ENCODE data around the gene TMEM255B. TPM values are rescaled to one million over a fixed set of nuclear protein-coding genes. Genes with fewer than 3 reads are reported as not detected.

Gene TMEM255B
- total RNA-seq, 1 donor from 2014 or later: 8.4 TPM

GRCh38 chr13:113861433-113862030 is 102.5 kb downstream of the TMEM255B start:
- H3K4me3 Mint-ChIP-seq (ENCODE audit: unreplicated experiment): peak overlapping the region; percentile 96
- Histone ChIP-seq H3K79me2 (ENCODE audit: insufficient read depth, low read length) (peaks cover 77% of the 10 kb centered on the region), H3K9me3 (ENCODE audit: insufficient read depth, low read depth, low read length) (no peaks in the 10 kb centered on the region), H2AFZ (ENCODE audit: low read depth, low read length) (no peak overlapping the region), H3K4me2 (ENCODE audit: low read length) (peak overlapping the region; percentile 90), H3K27ac (ENCODE audit: low read depth, low read length) (no peak overlapping the region), H3K4me3 (ENCODE audit: insufficient read depth, low read depth, low read length) (no peak overlapping the region), H3K9ac (ENCODE audit: low read length) (no peak overlapping the region), H3K27me3 (ENCODE audit: insufficient read depth, low read length) (no peaks in the 10 kb centered on the region), H3K4me1 (ENCODE audit: insufficient read depth, low read length) (peaks cover 37% of the 10 kb centered on the region), H3K36me3 (ENCODE audit: insufficient read depth, low read length) (peaks cover 18% of the 10 kb centered on the region), H4K20me1 (ENCODE audit: insufficient read depth, low read length) (peaks cover 60% of the 10 kb centered on the region)
- no peak for FAIRE-seq
- H3K4me1 Mint-ChIP-seq (ENCODE audit: low read depth, unreplicated experiment): peaks cover 41% of the 10 kb centered on the region
- TF ChIP-seq EZH2 (IDR thresholded peaks at IDR 0.05; ENCODE audit: insufficient read depth, low read length) (no peak), CTCF (IDR thresholded peaks at IDR 0.05; ENCODE audit: insufficient read depth, low read depth, low read length) (no peak)
- H3K36me3 Mint-ChIP-seq (ENCODE audit: low read depth, unreplicated experiment): peaks cover 12% of the 10 kb centered on the region
- no peaks in the 10 kb centered on the region for H3K9me3 Mint-ChIP-seq (ENCODE audit: unreplicated experiment)
- H3K27me3 Mint-ChIP-seq (ENCODE audit: low read depth, unreplicated experiment): no peaks in the 10 kb centered on the region
- H3K27ac Mint-ChIP-seq (ENCODE audit: unreplicated experiment): peak overlapping the region; percentile 47
- DNase-seq (ENCODE audit: low read depth): no peak

- H3K79me2 ChIP-seq (ENCODE audit: insufficient read depth, low read length): peaks cover 69% of the 10 kb centered on the region
- H3K9ac ChIP-seq (ENCODE audit: low read length): peak overlapping the region; percentile 78
- peaks cover 32% of the 10 kb centered on the region for H3K4me1 ChIP-seq (ENCODE audit: insufficient read depth, low read length)
- no peaks in the 10 kb centered on the region for H3K9me3 Mint-ChIP-seq (ENCODE audit: unreplicated experiment)
- no peaks in the 10 kb centered on the region for H3K27me3 ChIP-seq (ENCODE audit: insufficient read depth, low read length)
- peak overlapping the region; percentile 96 for H3K4me3 Mint-ChIP-seq (ENCODE audit: unreplicated experiment)
- peak overlapping the region; percentile 84 for H3K27ac Mint-ChIP-seq (ENCODE audit: unreplicated experiment)
- no peaks in the 10 kb centered on the region for H3K27me3 Mint-ChIP-seq (ENCODE audit: low read depth, unreplicated experiment)
- H4K20me1 ChIP-seq (ENCODE audit: insufficient read depth, low read length): peaks cover 54% of the 10 kb centered on the region
- H3K9me3 ChIP-seq (ENCODE audit: insufficient read depth, low read depth, low read length): no peaks in the 10 kb centered on the region
- peaks cover 12% of the 10 kb centered on the region for H3K36me3 Mint-ChIP-seq (ENCODE audit: low read depth, unreplicated experiment)
- H3K4me3 ChIP-seq (ENCODE audit: insufficient read depth, low read depth, low read length): peak overlapping the region; percentile 85
- peak overlapping the region; percentile 16 for H3K27ac ChIP-seq (ENCODE audit: low read depth, low read length)
- peaks cover 18% of the 10 kb centered on the region for H3K36me3 ChIP-seq (ENCODE audit: insufficient read depth, low read length)
- peaks cover 36% of the 10 kb centered on the region for H3K4me1 Mint-ChIP-seq (ENCODE audit: low read depth, unreplicated experiment)
- DNase-seq (ENCODE audit: low read depth) (peak; percentile 36), FAIRE-seq (no peak)
- TF ChIP-seq EZH2 (IDR thresholded peaks at IDR 0.05; ENCODE audit: insufficient read depth, low read length) (no peak), CTCF (IDR thresholded peaks at IDR 0.05; ENCODE audit: insufficient read depth, low read depth, low read length) (no peak)
- H3K4me2 ChIP-seq (ENCODE audit: low read length): peak overlapping the region; percentile 90
- peak overlapping the region; percentile 55 for H2AFZ ChIP-seq (ENCODE audit: low read depth, low read length)
Observed at GRCh38 chr13:113862191-113862930, 103.3 kb downstream of the TMEM255B start.
